NT2/D1 (cell line): ENCODE results near the gene TMEM237.
"Not testable (repeated sequence)": the region's sequence is repeated elsewhere in the genome, so short reads cannot be mapped to it uniquely, and the experiment has no call there.

Experiments used
- DNase-seq: peaks from one replicate; pipeline ENCODE4 v3.0.0-alpha.2; 2011; ENCODE audit warnings: low read depth, low spot score
- H3K27me3 ChIP-seq: 2 replicates; pipeline ENCODE4 v1.6.0; 2011; ENCODE audit warnings: mild to moderate bottlenecking; ENCODE audit not compliant: insufficient read length, insufficient read depth
- H3K36me3 ChIP-seq: 2 replicates; pipeline ENCODE4 v1.6.1; 2011; ENCODE audit warnings: mild to moderate bottlenecking, low read length, mixed read lengths; ENCODE audit not compliant: insufficient read depth, insufficient read length
- H3K4me1 ChIP-seq: 2 replicates; pipeline ENCODE4 v1.5.1; 2011; ENCODE audit not compliant: insufficient read depth, insufficient read length
- H3K4me3 ChIP-seq: 2 replicates; pipeline ENCODE4 v1.5.1; 2011; ENCODE audit warnings: low read depth; ENCODE audit not compliant: insufficient read length
- H3K9ac ChIP-seq: 2 replicates; pipeline ENCODE4 v1.6.0; 2011; ENCODE audit warnings: low read depth; ENCODE audit not compliant: insufficient read length
- H3K9me3 ChIP-seq: 2 replicates; pipeline ENCODE4 v1.5.1; 2011; ENCODE audit warnings: mild to moderate bottlenecking, low read length; ENCODE audit not compliant: insufficient read depth
- SUZ12 ChIP-seq: IDR thresholded peaks from 2 replicates; pipeline ENCODE4 v1.6.1; 2011; ENCODE audit not compliant: insufficient read length, insufficient read depth; ENCODE audit errors: extremely low read depth
- YY1 ChIP-seq: IDR thresholded peaks from 2 replicates; pipeline ENCODE4 v1.6.1; 2011; ENCODE audit not compliant: insufficient read length, insufficient read depth
- ZNF274 ChIP-seq: IDR thresholded peaks from 2 replicates; pipeline ENCODE4 v1.6.1; 2011; ENCODE audit warnings: mild to moderate bottlenecking, low read depth, low read length

Gene TMEM237

GRCh38 chr2:201673546-201673945, 30.2 kb upstream of the TMEM237 start:
- Histone ChIP-seq H3K9ac (no peak overlapping the region), H3K4me1 (peaks cover 2% of the 10 kb centered on the region), H3K4me3 (no peak overlapping the region), H3K27me3 (no peaks in the 10 kb centered on the region), H3K9me3 (no peaks in the 10 kb centered on the region), H3K36me3 (no peaks in the 10 kb centered on the region)
- DNase-seq: no peak
- TF ChIP-seq ZNF274 (no peak), YY1 (no peak), SUZ12 (no peak)

GRCh38 chr2:201671205-201671604, 27.9 kb upstream of the TMEM237 start:
- H3K9me3 ChIP-seq, H3K4me1 ChIP-seq, H3K36me3 ChIP-seq, H3K4me3 ChIP-seq, DNase-seq, H3K27me3 ChIP-seq, H3K9ac ChIP-seq: not testable (repeated sequence)

GRCh38 chr2:201669865-201670264, 26.6 kb upstream of the TMEM237 start:
- TF ChIP-seq SUZ12 (no peak), ZNF274 (no peak), YY1 (no peak)
- H3K27me3 ChIP-seq: no peaks in the 10 kb centered on the region

GRCh38 chr2:201668402-201668910, 25.2 kb upstream of the TMEM237 start:
- H3K36me3 ChIP-seq: no peaks in the 10 kb centered on the region
- no peaks in the 10 kb centered on the region for H3K9me3 ChIP-seq
- no peak for DNase-seq
- no peak overlapping the region for H3K9ac ChIP-seq
- no peaks in the 10 kb centered on the region for H3K4me1 ChIP-seq
- H3K27me3 ChIP-seq: no peaks in the 10 kb centered on the region
- H3K4me3 ChIP-seq: no peak overlapping the region
- TF ChIP-seq YY1 (no peak), ZNF274 (no peak), SUZ12 (no peak)

More at GRCh38 chr2:201669865-201670264, 26.6 kb upstream of the TMEM237 start:
- no peaks in the 10 kb centered on the region for H3K4me1 ChIP-seq
- no peak overlapping the region for H3K4me3 ChIP-seq
- no peak overlapping the region for H3K9ac ChIP-seq
- no peaks in the 10 kb centered on the region for H3K36me3 ChIP-seq
- no peaks in the 10 kb centered on the region for H3K9me3 ChIP-seq
- no peak for DNase-seq

- no peaks in the 10 kb centered on the region for H3K36me3 ChIP-seq
- no peak overlapping the region for H3K9ac ChIP-seq
- DNase-seq: no peak
- H3K27me3 ChIP-seq: no peaks in the 10 kb centered on the region
- H3K9me3 ChIP-seq: no peaks in the 10 kb centered on the region
- no peak overlapping the region for H3K4me3 ChIP-seq
- no peaks in the 10 kb centered on the region for H3K4me1 ChIP-seq
- TF ChIP-seq ZNF274: no peak
These were observed 21.0 kb upstream of the TMEM237 start for GRCh38 chr2:201664334-201664733.

GRCh38 chr2:201661366-201661765, 18.1 kb upstream of the TMEM237 start:
- DNase-seq: no peak
- Histone ChIP-seq H3K36me3 (no peaks in the 10 kb centered on the region), H3K27me3 (no peaks in the 10 kb centered on the region), H3K9ac (no peak overlapping the region), H3K4me3 (no peak overlapping the region), H3K4me1 (peaks cover 5% of the 10 kb centered on the region), H3K9me3 (no peaks in the 10 kb centered on the region)
- TF ChIP-seq ZNF274 (no peak), SUZ12 (no peak), YY1 (no peak)

GRCh38 chr2:201660293-201660895, 17.1 kb upstream of the TMEM237 start:
- no peaks in the 10 kb centered on the region for H3K27me3 ChIP-seq
- no peak for TF ChIP-seq YY1
- TF ChIP-seq SUZ12: no peak
- TF ChIP-seq ZNF274: no peak
- no peaks in the 10 kb centered on the region for H3K36me3 ChIP-seq
- H3K9ac ChIP-seq: no peak overlapping the region
- no peaks in the 10 kb centered on the region for H3K9me3 ChIP-seq
- peaks cover 7% of the 10 kb centered on the region for H3K4me1 ChIP-seq
- H3K4me3 ChIP-seq: no peak overlapping the region
- DNase-seq: no peak
